GM12891 (cell line): ENCODE data around the gene GRHL1.

Source experiments
- PAX5 ChIP-seq: IDR thresholded peaks from 2 replicates; pipeline ENCODE4 v1.6.1; 2011; ENCODE audit warnings: low read length, moderate library complexity, mild to moderate bottlenecking; ENCODE audit not compliant: insufficient read depth, severe bottlenecking
- POLR2A ChIP-seq: IDR thresholded peaks from 2 replicates; pipeline ENCODE4 v1.6.1; 2011; ENCODE audit warnings: low read depth, low read length, control low read depth
- POLR2AphosphoS5 ChIP-seq: IDR thresholded peaks from 2 replicates; pipeline ENCODE4 v1.6.1; 2011; ENCODE audit warnings: low read depth, low read length, control low read depth
- SPI1 ChIP-seq: IDR thresholded peaks from 2 replicates; pipeline ENCODE4 v1.6.1; 2011; ENCODE audit warnings: low read depth, low read length, control low read depth

DNA sequence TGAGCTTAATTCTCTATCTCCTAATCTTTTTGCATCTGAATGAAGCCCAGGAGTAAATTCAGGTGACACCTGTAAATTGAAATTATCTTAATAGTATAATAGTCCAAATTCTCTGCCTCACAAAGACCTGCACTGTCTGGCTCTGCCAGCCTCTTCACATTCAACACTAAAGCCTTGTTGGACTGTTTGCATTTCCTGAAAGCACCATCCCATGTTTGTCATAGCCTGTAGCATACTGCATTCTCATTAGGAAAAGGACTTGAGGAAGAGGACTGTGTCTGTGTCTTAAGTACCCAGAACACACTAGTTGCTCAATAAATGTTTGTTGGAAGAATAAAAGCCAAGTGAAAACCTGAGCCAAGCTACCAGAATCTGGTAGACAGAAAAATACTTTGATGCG is 42.9 kb upstream of the GRHL1 start:
- TF ChIP-seq POLR2A (no peak), SPI1 (no peak), POLR2AphosphoS5 (no peak), PAX5 (no peak)
